ENCODE measurements around the gene HLA-DRB5. TPM values are rescaled to one million over a fixed set of nuclear protein-coding genes. Genes with fewer than 3 reads are reported as not detected.

The HLA-DRB5 gene
- total RNA-seq = not detected in 2 replicates

GRCh38 chr6:32529697-32530430 lies at the start of gene HLA-DRB5:
Gene HLA-DRB5, minus strand, starts transcription at chr6:32530287. Its CDS starts 63 bp downstream, at chr6:32530224.

Other genes with a start within 250 kb of the HLA-DRB5 start
- not detected in 2 replicates for gene TSBP1, start 158.4 kb downstream of the HLA-DRB5 start, total RNA-seq
- gene BTNL2, start 123.1 kb downstream of the HLA-DRB5 start, total RNA-seq = not detected in 2 replicates
- gene HLA-DRA, start 90.4 kb downstream of the HLA-DRB5 start, total RNA-seq = 0.35 TPM in 1 of 2 replicates, not detected in the other
- 0.14 TPM in 1 of 2 replicates, not detected in the other for gene HLA-DRB1, start 59.6 kb upstream of the HLA-DRB5 start, total RNA-seq
- gene HLA-DQA1, start 107.1 kb upstream of the HLA-DRB5 start, total RNA-seq = not detected in 2 replicates
- 0.21 and 2.0 TPM in 2 replicates for gene HLA-DQB1, start 136.4 kb upstream of the HLA-DRB5 start, total RNA-seq
- not detected in 2 replicates for gene HLA-DQA2, start 211.1 kb upstream of the HLA-DRB5 start, total RNA-seq
- gene HLA-DQB2, start 233.2 kb upstream of the HLA-DRB5 start, total RNA-seq = not detected in 2 replicates

All from airway epithelial cell (primary cell).